GM18873 (cell line): Measurements from ENCODE around the gene RPEL1.
"Not testable (repeated sequence)": the region's sequence is repeated elsewhere in the genome, so short reads cannot be mapped to it uniquely, and the experiment has no call there.

Experiments used
- ATAC-seq: cut with Tn5 transposase; IDR thresholded peaks from one replicate; pipeline ENCODE4 v1.9.1; 2021; ENCODE audit warnings: mild to moderate bottlenecking, moderate library complexity, moderate number of reproducible peaks; ENCODE audit not compliant: unreplicated experiment, low FRiP score

RPEL1 gene

GRCh38 chr10:103245587-103245986 lies at the start of gene RPEL1:
Gene RPEL1, plus strand, starts transcription at chr10:103245887. Its CDS starts 110 bp downstream, at chr10:103245997.
- not testable (repeated sequence) for ATAC-seq

GRCh38 chr10:103196516-103196915 lies 49.2 kb upstream of the RPEL1 start:
- ATAC-seq: no peak

- ATAC-seq: no peak
Measured at GRCh38 chr10:103197174-103197573, 48.5 kb upstream of the RPEL1 start.

GRCh38 chr10:103197903-103198302 lies 47.8 kb upstream of the RPEL1 start:
- ATAC-seq: no peak

GRCh38 chr10:103198648-103199047 lies 47.0 kb upstream of the RPEL1 start:
- ATAC-seq: no peak

GRCh38 chr10:103199488-103199887 lies 46.2 kb upstream of the RPEL1 start:
- no peak for ATAC-seq

GRCh38 chr10:103202319-103202718 lies 43.4 kb upstream of the RPEL1 start:
- no peak for ATAC-seq

GRCh38 chr10:103203466-103203865 lies 42.2 kb upstream of the RPEL1 start:
- ATAC-seq: no peak

- no peak for ATAC-seq
Measured at GRCh38 chr10:103204353-103205255, 41.1 kb upstream of the RPEL1 start.

GRCh38 chr10:103205401-103205800 lies 40.3 kb upstream of the RPEL1 start:
- ATAC-seq: not testable (repeated sequence)

GRCh38 chr10:103206715-103207114 lies 39.0 kb upstream of the RPEL1 start:
- not testable (repeated sequence) for ATAC-seq

GRCh38 chr10:103207141-103207540 lies 38.5 kb upstream of the RPEL1 start:
- no peak for ATAC-seq

GRCh38 chr10:103207643-103208042 lies 38.0 kb upstream of the RPEL1 start:
- not testable (repeated sequence) for ATAC-seq

GRCh38 chr10:103210262-103210661 lies 35.4 kb upstream of the RPEL1 start:
- not testable (repeated sequence) for ATAC-seq

GRCh38 chr10:103215601-103216000 lies 30.1 kb upstream of the RPEL1 start:
- ATAC-seq: no peak

GRCh38 chr10:103216362-103216761 lies 29.3 kb upstream of the RPEL1 start:
- ATAC-seq: not testable (repeated sequence)

GRCh38 chr10:103224133-103224532 lies 21.6 kb upstream of the RPEL1 start:
- ATAC-seq: no peak

GRCh38 chr10:103224721-103225120 lies 21.0 kb upstream of the RPEL1 start:
- ATAC-seq: not testable (repeated sequence)

GRCh38 chr10:103225939-103226338 lies 19.7 kb upstream of the RPEL1 start:
- ATAC-seq: no peak

GRCh38 chr10:103227416-103227815 lies 18.3 kb upstream of the RPEL1 start:
- no peak for ATAC-seq

GRCh38 chr10:103231047-103231551 lies 14.6 kb upstream of the RPEL1 start:
- ATAC-seq: no peak

GRCh38 chr10:103232131-103232673 lies 13.5 kb upstream of the RPEL1 start:
- ATAC-seq: no peak
